GM23248 (cell line): ENCODE results near the gene AKAP13.

Experiments
- EZH2 ChIP-seq: fragments of 200-600 bp; sonication (generic); IDR thresholded peaks from 2 replicates; pipeline ENCODE4 v1.6.1; 2018; ENCODE audit warnings: antibody characterized with exemption, mild to moderate bottlenecking; ENCODE audit not compliant: insufficient read depth, poor library complexity, severe bottlenecking
- EZH2phosphoT487 ChIP-seq: fragments of 200-600 bp; sonication (generic); IDR thresholded peaks from 2 replicates; pipeline ENCODE4 v1.6.1; 2018; ENCODE audit warnings: antibody characterized with exemption, moderate library complexity, mild to moderate bottlenecking, low read depth; ENCODE audit not compliant: insufficient read depth

GRCh38 chr15:85625856-85626255, 245.5 kb downstream of the AKAP13 start:
- TF ChIP-seq EZH2 (no peak), EZH2phosphoT487 (0 out of 2 replicates have a peak, but pooled peaks have one; percentile 27)
